ENCODE data around the gene B9D1.

Gene B9D1

GRCh38 chr17:19386051-19386929, 23.8 kb upstream of the B9D1 start:
- TF ChIP-seq EZH2phosphoT487 (IDR thresholded peaks at IDR 0.05; ENCODE audit: low read depth) (no peak), CTCF (IDR thresholded peaks at IDR 0.05; ENCODE audit: low read depth, low read length) (no peak)
- no peaks in the 10 kb centered on the region for H3K9me3 ChIP-seq (ENCODE audit: insufficient read depth, low read length)
- H2AFZ ChIP-seq (ENCODE audit: low read depth, low read length), result no peak overlapping the region
- H3K4me3 ChIP-seq (ENCODE audit: low read length), result no peak overlapping the region
- no peak overlapping the region for H3K9ac ChIP-seq (ENCODE audit: low read length)
- H4K20me1 ChIP-seq (ENCODE audit: insufficient read depth, low read length), result no peaks in the 10 kb centered on the region
- H3K36me3 ChIP-seq (replicated peaks; ENCODE audit: low read depth, low read length), result no peaks in the 10 kb centered on the region
- H3K27ac ChIP-seq (ENCODE audit: low read length), result no peak overlapping the region
- no peak overlapping the region for H3K4me2 ChIP-seq (ENCODE audit: low read length)
- H3K4me1 ChIP-seq (ENCODE audit: low read length), result no peaks in the 10 kb centered on the region
- no peaks in the 10 kb centered on the region for H3K27me3 ChIP-seq (ENCODE audit: low read depth, low read length)
- no peaks in the 10 kb centered on the region for H3K79me2 ChIP-seq (ENCODE audit: low read length)

- Histone ChIP-seq H2AFZ (ENCODE audit: low read depth, low read length) (no peak overlapping the region), H3K4me1 (ENCODE audit: low read length) (no peaks in the 10 kb centered on the region), H3K9ac (ENCODE audit: low read length) (no peak overlapping the region), H3K27me3 (ENCODE audit: low read depth, low read length) (no peaks in the 10 kb centered on the region), H3K27ac (ENCODE audit: low read length) (no peak overlapping the region), H3K4me3 (ENCODE audit: low read length) (no peak overlapping the region), H3K36me3 (replicated peaks; ENCODE audit: low read depth, low read length) (no peaks in the 10 kb centered on the region), H4K20me1 (ENCODE audit: insufficient read depth, low read length) (no peaks in the 10 kb centered on the region), H3K9me3 (ENCODE audit: insufficient read depth, low read length) (no peaks in the 10 kb centered on the region), H3K4me2 (ENCODE audit: low read length) (no peak overlapping the region), H3K79me2 (ENCODE audit: low read length) (no peaks in the 10 kb centered on the region)
- TF ChIP-seq EZH2phosphoT487 (IDR thresholded peaks at IDR 0.05; ENCODE audit: low read depth) (no peak), CTCF (IDR thresholded peaks at IDR 0.05; ENCODE audit: low read depth, low read length) (no peak)
These were observed 23.0 kb upstream of the B9D1 start for GRCh38 chr17:19385521-19385983.

GRCh38 chr17:19384723-19385391, 22.3 kb upstream of the B9D1 start:
- Histone ChIP-seq H3K4me1 (ENCODE audit: low read length) (no peaks in the 10 kb centered on the region), H3K4me2 (ENCODE audit: low read length) (no peak overlapping the region), H3K9ac (ENCODE audit: low read length) (no peak overlapping the region), H2AFZ (ENCODE audit: low read depth, low read length) (no peak overlapping the region), H3K27ac (ENCODE audit: low read length) (no peak overlapping the region), H3K27me3 (ENCODE audit: low read depth, low read length) (no peaks in the 10 kb centered on the region), H4K20me1 (ENCODE audit: insufficient read depth, low read length) (no peaks in the 10 kb centered on the region), H3K36me3 (replicated peaks; ENCODE audit: low read depth, low read length) (no peaks in the 10 kb centered on the region), H3K4me3 (ENCODE audit: low read length) (no peak overlapping the region), H3K79me2 (ENCODE audit: low read length) (no peaks in the 10 kb centered on the region), H3K9me3 (ENCODE audit: insufficient read depth, low read length) (no peaks in the 10 kb centered on the region)
- TF ChIP-seq EZH2phosphoT487 (IDR thresholded peaks at IDR 0.05; ENCODE audit: low read depth) (no peak), CTCF (IDR thresholded peaks at IDR 0.05; ENCODE audit: low read depth, low read length) (no peak)

Measured in OCI-LY3 (cell line).